ENCODE measurements around the gene MAP3K4.
"Not testable (repeated sequence)": the region's sequence is repeated elsewhere in the genome, so short reads cannot be mapped to it uniquely, and the experiment has no call there.

The MAP3K4 gene

DNA sequence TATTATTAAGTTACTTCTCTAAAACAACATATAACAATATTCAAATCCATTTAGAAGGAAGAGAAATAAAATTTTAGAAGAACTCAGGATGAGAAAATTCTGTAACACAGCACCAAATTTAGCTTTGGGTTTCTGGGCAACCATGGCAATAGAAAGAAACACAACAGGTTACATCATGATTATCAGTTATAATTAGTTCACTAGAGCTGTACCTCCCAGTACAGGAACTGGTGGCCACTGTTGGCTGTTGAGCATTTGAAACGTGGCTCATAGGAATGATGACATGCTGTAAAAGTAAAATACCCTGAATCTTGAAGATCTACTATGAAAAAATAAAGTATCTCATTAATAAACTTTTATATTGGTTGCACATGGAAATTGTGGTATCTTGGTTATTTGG is 23.7 kb upstream of the MAP3K4 start:
- DNase-seq (ENCODE audit: low spot score), result no peak

DNA sequence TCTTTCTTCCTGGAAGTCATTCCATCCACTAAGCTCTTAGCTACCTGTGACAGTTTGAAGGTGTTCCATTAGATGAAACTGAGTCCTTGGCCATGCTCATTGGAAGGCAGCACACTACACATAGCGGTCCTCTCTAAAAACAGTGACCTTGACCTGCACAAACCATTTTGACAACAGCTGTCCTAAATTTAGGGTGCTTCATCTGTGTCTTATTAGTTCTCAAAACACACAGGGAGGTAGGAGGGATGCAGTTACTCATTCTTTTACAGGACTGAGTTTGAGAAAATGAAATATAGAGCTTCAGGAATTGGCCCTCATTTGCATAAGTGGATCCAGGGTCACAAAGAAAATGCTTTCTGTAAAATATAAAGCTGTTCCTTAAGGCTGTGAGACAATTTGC is 20.4 kb upstream of the MAP3K4 start:
- DNase-seq (ENCODE audit: low spot score), result no peak

DNA sequence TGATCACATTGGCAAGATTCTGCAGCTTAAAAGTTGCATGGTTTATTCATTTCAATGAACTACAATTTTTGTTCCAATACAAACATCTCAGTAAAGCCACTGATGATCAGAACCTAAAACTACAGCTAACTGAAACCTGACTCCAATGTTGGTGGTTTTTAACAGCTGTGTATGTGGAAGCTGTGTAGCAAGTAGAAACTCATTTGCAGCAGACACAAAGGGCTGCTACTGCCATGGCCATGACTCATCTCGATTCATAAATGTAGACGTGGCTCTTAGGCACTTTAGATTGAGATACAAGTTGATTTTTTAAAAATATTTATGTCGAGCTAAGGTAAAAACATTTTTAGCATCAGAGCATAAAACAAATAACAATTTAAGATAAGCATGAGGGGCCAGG is 19.5 kb upstream of the MAP3K4 start:
- no peak for DNase-seq (ENCODE audit: low spot score)

DNA sequence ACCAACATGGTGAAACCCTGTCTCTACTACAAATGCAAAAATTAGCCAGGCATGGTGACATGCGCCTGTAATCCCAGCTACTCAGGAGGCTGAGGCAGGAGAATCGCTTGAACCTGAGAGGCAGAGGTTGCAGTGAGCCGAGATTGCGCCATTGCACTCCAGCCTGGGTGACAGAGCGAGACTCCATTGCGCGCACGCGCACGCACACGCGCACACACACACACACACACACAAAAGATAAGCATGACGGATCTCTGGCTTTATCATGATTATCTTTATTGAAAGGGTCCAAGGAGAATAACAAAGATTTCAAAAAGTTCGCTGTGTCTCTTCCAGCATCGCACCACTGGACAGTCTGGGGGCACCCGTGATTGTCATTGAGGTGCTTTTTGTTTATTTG is 19.0 kb upstream of the MAP3K4 start:
- not testable (repeated sequence) for DNase-seq (ENCODE audit: low spot score)

DNA sequence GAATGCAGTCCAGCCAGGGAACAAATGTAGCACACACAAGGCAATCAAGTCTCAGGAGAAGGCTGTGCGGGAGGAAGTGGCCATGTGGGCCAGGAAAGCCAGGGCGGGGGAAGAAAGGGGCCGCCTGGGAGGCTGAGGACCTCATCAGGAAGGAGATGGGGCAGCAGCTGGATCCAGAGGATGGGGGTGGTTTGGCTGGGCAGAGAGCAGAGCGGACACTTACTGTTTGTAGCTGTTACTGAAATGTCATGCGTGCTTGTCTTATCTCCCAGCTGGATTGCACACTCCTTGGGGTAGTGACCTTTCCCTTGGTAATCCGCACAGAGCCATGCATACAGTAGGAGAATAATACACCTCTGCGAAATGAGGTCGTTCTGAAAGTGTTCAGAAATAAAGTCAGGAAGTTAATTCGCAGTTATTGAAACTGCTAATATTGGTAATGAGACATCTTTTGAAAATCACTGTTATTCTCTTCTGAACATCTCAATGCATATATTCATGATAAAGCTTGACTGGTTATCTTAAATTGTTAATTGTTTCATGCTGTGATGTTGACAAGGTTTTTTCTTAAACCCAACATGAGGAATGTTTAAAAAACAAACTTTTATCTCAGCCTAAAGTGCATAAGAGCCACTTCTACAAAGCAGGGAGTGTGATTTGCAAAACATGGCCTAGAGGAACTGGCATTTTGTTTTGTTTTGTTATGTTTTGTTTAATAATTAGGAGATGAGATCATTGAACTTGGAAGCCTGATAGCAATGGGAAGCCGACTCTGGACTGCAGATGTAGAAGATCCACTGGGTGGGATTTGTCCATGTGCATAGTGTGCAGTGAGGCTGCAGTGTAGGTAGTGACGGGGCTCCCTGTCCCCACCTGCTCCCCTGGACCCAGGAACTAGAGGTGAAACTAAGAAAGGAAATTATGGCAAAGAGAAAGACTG is 18.0 kb upstream of the MAP3K4 start:
- DNase-seq (ENCODE audit: low spot score), result peak; percentile 16

DNA sequence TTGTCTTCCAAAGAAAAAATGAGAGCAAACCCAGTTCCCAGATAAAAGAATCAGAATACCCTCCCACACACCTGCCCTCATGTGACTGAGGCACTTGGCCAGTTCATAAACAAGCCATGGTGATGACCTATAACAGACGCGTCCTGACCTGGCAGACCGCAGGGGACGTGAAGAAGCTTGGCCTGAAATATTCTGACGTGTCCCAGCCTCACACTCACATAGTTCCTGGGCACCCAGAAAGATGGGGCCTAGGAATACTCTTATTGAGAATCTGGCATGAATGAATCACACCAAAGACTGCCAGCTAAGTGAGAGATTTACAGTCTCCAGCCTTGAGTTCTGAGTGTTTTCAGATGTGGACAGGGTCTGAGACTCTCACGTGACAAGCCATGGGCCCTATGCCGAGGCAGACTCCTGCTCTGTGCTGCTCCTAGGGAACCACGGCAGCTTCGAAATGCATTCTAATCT is 17.2 kb upstream of the MAP3K4 start:
- no peak for DNase-seq (ENCODE audit: low spot score)

DNA sequence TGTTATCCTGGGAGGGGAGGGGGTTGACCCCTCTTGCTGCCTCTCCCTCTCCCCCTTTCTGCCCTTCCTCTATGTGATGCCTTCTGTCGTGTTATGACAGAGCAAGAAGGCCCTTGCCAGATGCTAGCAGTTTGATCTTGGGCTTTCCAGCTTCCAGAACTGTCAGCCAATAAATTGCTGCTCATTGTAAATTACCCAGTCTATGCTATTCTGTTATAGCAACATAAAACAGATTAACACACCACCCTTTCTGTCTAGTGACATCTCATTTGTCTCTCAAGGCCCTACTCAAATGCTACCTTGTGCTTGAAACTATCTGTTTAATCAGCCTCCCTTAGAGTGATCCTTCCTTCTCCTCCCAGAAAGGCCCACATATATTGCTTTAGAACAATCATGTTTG is 16.4 kb upstream of the MAP3K4 start:
- no peak for DNase-seq (ENCODE audit: low spot score)

DNA sequence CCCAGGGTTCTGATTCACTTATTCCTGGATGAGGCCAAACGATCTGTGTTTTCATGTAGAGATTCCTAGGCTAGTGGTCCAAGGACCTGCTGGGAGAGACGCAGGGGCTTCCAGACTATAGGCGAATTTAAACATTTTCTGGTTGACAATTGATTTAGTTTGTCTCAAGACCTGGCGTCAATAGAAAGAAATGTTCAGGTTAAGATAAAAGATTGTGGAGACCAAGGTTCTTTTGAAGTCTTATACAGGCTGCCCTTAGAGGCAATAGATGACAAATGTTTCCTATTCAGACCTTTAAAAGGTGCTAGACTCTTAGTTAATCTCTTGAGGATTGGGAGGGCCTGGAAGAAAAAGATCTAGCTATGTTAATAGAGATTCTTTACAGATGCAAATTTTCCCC is 15.6 kb upstream of the MAP3K4 start:
- DNase-seq (ENCODE audit: low spot score), result not testable (repeated sequence)

DNA sequence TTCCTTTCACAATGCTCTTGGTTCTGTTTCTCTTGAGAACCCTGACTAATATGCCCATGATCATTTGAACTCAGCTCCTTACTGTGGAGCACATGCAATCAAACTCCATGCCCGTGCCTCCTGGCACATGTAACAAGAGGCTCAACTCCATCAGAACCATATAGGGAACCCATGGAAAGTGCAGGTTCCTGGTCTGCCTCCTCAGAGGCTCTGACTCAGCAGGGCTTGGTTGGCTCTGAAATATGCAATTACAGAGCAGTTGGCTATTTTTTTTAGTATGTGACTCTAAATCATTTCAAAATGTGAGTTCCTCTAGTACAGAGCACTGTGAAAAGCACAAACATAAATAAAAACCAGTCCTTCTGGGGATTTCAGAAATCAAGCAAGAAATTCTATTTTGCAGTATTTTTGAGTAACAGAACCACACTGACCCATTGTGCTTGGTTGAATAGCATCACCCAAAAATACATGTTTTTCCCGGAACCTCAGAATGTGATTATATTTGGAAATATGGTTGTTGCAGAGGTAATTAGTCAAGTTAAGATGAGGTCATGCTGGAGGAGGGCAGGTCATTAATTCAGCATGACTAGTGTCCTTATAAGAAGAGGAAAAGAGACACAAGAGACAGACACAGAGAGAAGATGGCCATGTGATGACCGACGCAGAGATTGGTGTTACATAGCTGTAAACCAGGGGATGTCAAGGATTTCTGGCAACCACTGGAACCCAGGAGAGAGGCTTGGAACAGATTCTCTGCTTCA is 13.2 kb upstream of the MAP3K4 start:
- no peak for DNase-seq (ENCODE audit: low spot score)

DNA sequence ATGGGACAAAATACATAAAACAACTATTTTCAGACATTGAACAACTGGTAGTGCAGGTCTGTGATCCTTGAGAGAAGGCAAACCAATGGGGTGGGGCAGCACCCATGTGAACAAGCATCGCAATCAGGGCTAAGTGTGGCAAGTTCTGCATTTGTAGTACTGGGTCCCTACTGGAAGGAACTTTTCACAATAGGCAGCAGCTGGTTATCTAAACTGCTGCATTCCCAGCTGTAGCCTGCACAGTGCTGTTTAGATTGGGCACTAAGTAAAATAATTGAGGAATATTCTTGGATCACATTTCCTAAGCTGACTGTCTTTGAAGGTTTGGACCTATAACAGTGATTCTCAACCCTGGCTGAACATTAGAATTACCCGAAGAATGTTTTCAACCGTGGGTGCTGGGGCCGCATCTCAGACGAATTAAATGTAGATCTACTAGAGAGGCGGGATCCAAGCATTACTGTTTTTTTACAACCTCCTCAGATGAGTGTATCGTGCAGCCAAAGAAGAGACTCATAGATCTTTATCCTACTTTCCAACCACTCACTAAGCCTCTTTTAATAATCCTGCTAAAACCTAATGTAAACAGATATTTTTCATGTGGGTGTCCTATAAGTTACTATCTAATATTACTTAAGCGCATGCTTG is 12.4 kb upstream of the MAP3K4 start:
- DNase-seq (ENCODE audit: low spot score), result no peak

DNA sequence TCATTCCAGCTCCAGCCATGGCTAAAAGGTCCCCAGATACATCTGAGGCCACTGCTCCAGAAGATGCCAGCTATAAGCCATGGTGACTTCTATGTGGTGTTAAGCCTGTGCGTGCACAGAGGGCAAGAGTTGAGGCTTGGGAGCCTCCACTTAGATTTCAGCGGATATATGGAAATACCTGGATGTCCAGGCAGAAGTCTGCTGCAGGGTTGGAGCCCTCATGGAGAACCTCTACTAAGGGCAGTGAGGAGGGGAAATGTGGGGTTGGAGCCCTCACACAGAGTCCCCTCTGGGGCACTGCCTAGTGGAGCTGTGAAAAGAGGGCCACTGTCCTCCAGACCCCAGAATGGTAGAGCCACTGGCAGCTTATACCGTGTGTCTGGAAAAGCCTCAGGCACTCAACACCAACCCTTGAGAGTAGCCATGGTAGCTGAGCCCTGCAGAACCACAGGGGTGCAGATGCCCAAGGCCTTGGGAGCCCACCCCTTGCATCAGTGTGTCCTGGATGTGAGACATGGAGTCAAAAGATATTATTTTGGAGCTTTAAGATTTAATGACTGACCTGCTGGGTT is 8.1 kb upstream of the MAP3K4 start:
- not testable (repeated sequence) for DNase-seq (ENCODE audit: low spot score)

DNA sequence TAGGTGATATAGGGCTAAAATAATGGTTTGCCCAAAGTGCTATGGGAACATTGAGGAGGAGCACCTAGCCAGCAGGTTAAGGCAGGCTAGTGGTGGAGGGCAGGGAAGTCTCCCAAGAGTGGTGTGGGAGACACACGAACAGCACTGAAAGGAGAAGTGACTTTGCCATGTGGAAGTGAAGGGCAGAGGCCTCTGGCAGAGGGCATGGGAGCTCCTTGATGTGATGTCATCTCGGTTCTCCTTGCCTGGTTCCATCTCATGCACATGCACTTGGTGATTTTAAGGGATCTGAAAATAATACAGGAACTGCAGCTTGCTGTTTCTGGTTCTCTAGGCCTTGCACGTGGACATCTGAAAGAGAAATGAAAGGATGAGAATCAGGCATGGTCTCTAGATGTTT is 4.7 kb upstream of the MAP3K4 start:
- no peak for DNase-seq (ENCODE audit: low spot score)

DNA sequence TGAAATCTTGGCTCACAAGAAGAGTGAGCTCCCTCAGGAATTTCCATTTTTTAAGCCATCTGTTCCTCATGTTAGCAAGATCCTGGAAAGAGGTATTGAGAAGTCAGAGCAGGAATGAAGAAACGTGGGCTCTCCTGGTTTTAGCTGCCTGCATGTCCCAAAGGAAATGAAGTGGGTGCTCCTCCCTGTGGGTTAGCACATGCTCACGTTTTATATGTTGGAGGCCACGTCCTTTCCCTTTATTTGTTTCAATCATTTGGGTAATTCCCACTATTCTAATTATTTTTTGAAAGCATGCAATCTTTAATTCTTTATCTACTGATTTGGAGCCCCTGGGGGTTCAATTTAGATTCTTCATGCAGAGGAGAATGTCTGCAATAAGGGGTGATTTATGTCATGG is 4.3 kb upstream of the MAP3K4 start:
- DNase-seq (ENCODE audit: low spot score), result no peak

DNA sequence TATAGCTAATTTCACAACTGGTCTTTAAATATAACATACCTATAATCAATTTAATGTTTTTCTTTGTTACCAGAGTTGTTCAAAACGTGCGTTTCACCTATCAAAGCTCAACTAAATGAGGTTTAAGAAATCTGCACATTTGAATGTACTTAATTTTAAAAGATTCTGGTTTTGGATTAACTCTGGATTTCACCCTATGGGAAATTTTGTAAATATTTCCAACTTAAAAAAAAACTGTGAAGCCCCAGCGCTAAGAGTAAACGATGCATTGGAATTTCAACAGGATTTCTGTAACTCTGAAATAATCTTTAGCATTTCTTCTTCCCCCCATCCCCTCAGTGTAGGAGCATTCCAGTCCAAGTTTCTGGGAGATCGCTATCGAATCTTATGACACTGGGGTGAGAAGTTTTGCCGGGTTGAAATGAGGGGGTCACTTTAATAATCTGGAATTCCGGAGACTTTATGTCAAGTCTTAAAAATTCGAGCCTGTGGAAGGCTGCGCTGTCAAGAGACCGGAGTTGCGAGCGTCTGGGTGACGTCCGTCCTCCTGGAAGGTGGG is 643 bp upstream of the MAP3K4 start:
- no peak for DNase-seq (ENCODE audit: low spot score)

DNA sequence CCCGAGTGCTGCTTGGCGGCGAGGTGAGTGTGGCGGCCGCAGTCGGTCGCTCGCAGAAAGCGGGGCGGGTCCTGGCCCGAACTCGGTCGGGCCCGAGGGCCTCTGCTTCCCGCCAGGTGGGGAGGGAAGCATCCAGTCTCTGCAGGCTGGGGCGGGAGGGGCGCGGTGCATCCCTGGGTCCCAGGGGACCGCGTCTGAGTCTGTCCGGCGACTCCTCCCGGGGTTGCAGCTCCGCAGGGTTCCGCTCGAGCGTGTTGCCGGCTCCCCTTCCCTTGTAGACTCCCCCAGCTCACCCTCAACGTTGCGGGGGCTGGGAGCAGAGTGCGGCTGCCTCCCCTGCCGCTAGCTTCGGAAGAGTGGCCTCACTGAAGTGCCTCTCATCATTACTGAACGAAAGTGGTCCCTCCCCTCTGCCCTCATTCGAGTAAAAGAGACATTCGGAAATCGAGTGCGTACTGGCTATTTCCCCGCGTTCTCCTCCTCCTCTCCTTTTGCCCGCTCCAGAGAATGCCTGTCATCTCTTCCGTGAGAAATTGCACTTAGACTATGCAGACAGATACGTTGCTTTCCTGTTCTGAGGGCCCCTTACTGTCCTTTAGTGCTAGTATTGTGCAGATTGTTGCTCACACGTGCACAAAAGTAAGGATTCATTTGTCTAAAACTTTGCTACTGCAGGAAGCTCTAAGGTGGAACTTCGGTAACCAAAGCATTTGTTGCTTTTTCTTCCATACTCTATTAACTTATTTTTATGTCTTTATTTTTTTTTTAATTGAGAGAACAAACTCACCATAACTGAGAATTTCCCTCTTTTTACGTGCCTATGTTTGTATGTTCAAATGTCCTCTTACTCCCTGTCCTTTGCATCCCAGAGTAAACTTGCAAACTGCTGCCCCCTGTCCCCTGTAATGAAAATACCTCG is 751 bp downstream of the MAP3K4 start:
- DNase-seq (ENCODE audit: low spot score), result peak; percentile 74

DNA sequence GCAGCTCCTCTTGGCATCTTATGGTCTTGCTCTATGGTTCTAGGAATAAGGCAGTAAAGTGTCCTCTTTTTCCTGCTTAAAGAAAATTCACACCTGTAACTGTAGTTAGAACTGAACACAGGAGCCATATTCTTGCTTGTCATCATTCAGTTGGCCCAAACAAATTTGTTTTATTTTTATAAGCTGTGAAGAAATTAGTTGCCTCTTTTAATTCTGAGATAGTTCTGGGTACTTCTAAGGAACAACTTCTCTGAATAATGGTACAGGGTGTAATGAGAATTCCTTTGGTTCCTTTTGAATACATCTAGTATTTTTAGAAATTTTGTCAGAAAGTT is 1.4 kb downstream of the MAP3K4 start:
- no peak for DNase-seq (ENCODE audit: low spot score)

DNA sequence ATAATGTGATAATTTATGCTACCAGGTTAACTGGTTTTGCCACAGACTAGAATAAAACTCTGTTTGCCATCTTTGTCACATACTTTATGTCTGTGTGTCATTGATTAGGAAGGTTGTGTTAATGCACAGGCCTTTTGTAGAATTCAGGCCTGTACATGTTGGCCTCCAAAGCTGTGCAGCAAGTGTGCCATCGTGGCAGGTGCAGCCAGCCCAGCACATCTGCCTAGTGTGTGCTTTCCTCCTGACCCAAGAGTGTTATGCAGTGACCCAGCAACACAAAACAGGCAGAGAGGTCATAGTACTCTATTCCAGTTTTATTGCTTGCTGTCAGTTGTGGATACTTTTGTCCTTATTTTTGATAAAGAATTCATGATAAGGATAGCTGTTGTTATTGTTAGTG is 3.7 kb downstream of the MAP3K4 start:
- no peak for DNase-seq (ENCODE audit: low spot score)

DNA sequence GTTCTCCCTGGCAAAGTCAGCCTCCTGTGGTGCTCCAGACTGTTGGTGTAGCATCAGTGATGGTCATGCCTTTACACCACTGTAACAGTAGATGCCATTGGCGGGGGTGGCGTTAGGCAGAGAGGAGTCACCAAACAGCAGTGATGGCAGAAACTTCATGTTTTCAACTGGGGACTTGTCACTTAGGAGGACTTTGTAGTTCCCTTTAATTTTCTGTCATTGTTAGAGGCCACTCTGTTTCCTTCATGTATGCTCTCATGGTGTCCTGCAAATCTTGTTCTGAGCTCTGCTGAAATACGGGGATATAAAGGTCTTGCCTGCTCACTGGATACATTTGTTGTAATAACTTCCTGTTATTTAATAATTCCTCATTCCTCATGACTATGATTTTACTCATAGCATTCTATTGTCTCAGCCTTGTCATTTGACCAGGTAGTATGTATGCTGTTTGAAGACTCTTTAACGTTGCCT is 4.6 kb downstream of the MAP3K4 start:
- DNase-seq (ENCODE audit: low spot score), result no peak

DNA sequence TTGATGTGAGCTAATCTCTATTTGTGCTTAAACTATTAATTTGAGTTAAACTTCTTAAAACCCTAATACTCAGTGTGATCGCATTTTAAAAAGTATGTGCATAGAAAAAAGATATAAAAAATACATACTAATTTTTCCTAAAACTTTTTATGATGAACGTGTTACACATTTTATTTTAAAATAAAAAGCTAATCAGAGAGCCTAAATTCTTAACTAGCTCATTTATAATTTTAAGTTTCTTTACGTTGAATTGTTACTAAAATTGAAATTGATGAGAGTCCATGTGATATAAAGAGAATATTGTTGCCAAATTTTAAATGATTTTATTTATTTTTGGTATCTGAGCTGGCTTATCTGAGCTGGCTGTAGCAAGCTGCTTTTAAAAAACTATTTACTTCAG is 6.6 kb downstream of the MAP3K4 start:
- DNase-seq (ENCODE audit: low spot score), result no peak

DNA sequence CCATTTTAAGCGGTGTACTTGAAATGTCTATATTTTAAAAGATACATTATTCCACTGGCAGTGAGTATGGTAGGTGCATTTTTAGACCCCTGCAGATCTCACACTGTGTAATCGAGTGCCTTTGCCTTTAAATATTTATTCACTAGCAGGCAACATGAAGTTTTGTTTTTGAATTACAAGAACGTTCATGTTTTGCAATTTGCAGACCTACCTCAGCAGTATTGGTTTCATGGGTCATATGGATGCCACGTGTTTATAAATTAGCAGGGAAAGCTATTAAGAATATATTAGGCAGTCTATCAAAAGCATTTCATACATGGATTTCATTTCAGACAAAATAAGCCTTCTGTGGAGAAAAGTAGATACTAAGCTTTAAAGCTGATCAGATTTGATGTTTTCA is 7.2 kb downstream of the MAP3K4 start:
- no peak for DNase-seq (ENCODE audit: low spot score)

DNA sequence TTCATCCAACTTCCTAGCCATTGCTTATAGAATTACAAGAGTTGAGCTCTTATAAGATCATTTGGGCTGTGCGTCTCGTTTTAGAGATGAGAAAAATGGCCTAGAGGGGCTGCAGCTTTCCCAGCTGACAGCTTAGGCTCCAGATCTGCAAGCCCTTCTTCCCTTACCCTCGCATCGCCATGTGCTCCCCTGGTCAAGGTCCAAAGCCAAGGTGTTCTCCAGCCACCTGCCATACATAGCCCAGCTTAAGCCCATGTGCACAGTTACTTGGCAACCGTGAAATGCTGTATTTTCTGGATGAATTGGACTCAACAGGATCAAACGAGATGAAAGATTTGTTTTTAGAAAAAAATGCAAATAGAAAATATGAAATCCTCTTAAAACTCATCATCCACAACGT is 7.9 kb downstream of the MAP3K4 start:
- DNase-seq (ENCODE audit: low spot score), result no peak
